Activated CD8-positive, alpha-beta memory T cell treated with anti-CD3 and anti-CD28 coated beads for 36 hours (primary cell): ENCODE data around the gene GREB1. TPM values are rescaled to one million over a fixed set of nuclear protein-coding genes. Genes with fewer than 3 reads are reported as not detected.

Experiments
- CTCF ChIA-PET: fragments of 350-600 bp; sonication (Branson Sonifier 250); formaldehyde crosslinking; loops from one replicate; lab custom pipeline; 2021; ENCODE audit warnings: antibody characterized with exemption; lab: Charles Lee
- POLR2A ChIA-PET: fragments of 350-600 bp; sonication (Branson Sonifier 250); formaldehyde crosslinking; loops from one replicate; lab custom pipeline; 2021; ENCODE audit warnings: antibody characterized with exemption; lab: Charles Lee
- total RNA-seq, 2 experiments: library from RNA; stranded (reverse); gene quantifications; one replicate each; pipeline ENCODE4 v1.2.3, GENCODE V29; 2021

Gene GREB1
- total RNA-seq, 2 experiments from 2014 or later, result 0.30 to 0.86 TPM

DNA sequence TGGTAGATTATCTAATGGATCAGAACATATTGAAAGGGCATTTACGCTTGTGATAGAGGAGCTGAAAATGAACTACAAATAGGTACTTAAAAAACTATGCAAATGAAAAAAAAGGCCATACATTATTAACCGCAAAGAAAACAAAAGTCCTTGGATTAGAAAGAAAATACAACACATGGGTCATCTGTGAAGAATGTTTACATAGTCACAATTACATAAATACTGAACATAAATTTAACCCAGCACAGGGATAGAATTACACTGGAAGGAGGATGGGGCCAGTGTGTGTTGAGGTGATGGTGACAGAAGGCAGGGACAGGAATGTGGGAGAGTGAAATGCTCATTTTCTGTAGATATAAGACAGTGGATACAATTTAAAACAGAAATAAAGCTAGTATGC lies 129.6 kb downstream of the GREB1 start:
- CTCF ChIA-PET, result no interaction called here
- POLR2A ChIA-PET, result no interaction called here

GRCh38 chr2:11665028-11665427 lies 131.2 kb downstream of the GREB1 start:
- CTCF ChIA-PET, result interaction anchor here (1.0 kb wide), 1 partner anchor 120 kb away, joined by 3 read pairs; no protein-coding TSS in a partner anchor

DNA sequence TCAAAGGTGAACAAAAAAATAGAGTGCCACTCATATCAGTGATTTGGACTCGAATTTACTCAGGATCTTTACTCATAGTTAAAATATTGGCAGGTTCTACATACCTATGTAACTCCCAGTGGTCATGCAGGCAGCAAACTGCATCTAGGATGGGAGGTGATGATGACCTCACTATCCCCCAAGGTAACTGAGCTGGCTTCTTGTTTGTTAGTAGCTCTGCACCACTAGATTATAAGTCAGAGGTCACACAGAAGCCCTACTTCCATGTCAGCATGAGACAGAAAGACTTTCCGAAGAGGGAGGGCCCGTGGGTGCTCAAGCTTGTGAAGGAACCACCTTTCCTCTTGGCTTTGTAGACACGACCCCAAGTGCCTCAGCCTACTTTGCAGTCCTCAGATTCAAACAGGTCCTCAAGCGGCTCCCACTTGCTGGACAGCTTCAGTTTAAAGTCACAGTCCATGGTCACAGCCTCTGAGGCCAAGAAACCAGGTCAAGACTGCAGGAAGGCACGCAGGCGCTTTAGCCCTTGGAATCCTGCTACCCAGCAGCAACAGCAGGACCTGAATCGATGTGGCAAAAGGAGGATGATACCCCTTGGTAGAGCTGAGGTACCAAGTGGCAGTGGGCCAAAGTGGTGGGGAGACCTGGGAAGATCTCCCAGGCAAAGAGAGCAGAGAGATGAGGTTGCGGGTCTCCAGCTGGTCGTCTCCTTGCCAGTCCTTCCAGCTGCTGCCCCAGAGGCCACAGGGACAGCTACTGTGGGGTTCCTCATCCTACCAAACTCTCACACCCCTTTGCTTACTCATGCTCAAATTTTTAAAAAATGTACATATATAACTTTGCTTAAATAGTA lies 131.9 kb downstream of the GREB1 start:
- ChIA-PET POLR2A (no interaction called here), CTCF (interaction anchor here (1.0 to 1.3 kb wide), 2 partner anchors 15 to 119 kb away, joined by 3 read pairs; no protein-coding TSS in a partner anchor)

More at GRCh38 chr2:11665028-11665427, 131.2 kb downstream of the GREB1 start:
- POLR2A ChIA-PET, result no interaction called here

DNA sequence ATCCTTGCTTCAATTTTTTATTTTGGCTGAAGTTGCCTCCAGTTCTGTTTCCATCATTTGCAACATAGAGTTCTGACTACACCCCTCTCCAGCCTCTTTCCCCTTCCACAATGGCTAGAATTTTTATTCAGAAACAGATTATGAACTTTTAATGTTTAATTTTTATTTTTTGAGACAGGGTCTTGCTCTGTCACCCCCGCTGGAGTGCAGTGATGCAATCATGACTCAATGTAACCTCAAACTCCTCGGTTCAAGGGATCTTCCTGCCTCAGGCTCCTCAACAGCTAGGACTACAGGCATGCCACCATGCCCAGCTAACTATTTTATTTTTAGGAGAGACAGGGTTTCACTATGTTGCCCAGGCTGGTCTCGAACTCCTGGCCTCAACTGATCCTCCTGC lies 133.3 kb downstream of the GREB1 start:
- CTCF ChIA-PET, result interaction anchor here (1.3 kb wide), 1 partner anchor 13 kb away, joined by 3 read pairs; no protein-coding TSS in a partner anchor
- POLR2A ChIA-PET, result no interaction called here

DNA sequence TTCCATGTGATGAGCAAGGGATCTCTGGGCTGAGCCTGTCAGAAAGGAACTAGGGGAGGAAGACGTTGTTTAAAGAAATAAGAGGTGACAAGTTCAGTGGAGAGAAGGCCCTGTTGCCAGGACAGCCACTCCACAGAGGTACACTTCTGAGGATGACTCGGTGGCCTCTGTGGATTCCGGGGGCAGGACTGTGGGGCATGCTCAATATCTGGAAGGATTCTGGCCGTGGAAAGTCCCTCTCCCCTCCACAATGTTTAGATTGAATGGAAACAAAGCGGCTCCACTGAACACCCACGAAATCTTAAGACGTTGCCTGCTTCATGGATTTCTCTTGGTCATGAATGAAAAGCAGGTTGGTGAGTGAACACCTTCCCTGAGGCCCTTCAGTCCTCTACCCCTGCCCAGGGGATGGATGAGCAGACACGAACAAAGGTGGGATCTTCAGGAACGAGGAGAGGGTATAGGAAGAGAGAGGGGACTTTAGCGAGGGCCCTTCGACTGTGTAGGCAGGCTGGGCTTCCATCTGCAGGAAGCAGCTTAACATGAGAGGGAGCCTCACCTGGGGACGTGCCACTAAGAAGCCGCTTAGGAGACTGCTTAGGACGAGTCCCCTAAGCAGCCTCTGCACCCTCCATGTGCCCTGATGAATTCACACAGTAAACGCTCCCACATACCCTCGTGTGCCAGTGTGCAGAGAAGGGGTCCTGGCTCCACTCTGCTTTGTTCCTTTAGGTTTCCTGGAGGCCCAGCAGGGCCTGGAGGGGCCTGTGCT lies 134.2 kb downstream of the GREB1 start:
- POLR2A ChIA-PET, result no interaction called here
- CTCF ChIA-PET, result no interaction called here

- ChIA-PET CTCF (no interaction called here), POLR2A (no interaction called here)
Observed at GRCh38 chr2:11669454-11670291, 135.8 kb downstream of the GREB1 start, which contains the start of gene NTSR2. Gene NTSR2 (minus strand): TSS chr2:11670195. CDS start chr2:11670129, 66 bp downstream.

- ChIA-PET CTCF (interaction anchor here (0.9 kb wide), 1 partner anchor 107 kb away, joined by 3 read pairs; no protein-coding TSS in a partner anchor), POLR2A (no interaction called here)
Observed at GRCh38 chr2:11672407-11672806, 138.6 kb downstream of the GREB1 start.

- POLR2A ChIA-PET, result no interaction called here
- CTCF ChIA-PET, result no interaction called here
Observed at GRCh38 chr2:11674983-11675382, 141.1 kb downstream of the GREB1 start.

- CTCF ChIA-PET, result no interaction called here
- POLR2A ChIA-PET, result no interaction called here
Observed at GRCh38 chr2:11675423-11676112, 141.7 kb downstream of the GREB1 start.

- CTCF ChIA-PET, result no interaction called here
- POLR2A ChIA-PET, result no interaction called here
Observed at GRCh38 chr2:11676640-11677039, 142.8 kb downstream of the GREB1 start.

DNA sequence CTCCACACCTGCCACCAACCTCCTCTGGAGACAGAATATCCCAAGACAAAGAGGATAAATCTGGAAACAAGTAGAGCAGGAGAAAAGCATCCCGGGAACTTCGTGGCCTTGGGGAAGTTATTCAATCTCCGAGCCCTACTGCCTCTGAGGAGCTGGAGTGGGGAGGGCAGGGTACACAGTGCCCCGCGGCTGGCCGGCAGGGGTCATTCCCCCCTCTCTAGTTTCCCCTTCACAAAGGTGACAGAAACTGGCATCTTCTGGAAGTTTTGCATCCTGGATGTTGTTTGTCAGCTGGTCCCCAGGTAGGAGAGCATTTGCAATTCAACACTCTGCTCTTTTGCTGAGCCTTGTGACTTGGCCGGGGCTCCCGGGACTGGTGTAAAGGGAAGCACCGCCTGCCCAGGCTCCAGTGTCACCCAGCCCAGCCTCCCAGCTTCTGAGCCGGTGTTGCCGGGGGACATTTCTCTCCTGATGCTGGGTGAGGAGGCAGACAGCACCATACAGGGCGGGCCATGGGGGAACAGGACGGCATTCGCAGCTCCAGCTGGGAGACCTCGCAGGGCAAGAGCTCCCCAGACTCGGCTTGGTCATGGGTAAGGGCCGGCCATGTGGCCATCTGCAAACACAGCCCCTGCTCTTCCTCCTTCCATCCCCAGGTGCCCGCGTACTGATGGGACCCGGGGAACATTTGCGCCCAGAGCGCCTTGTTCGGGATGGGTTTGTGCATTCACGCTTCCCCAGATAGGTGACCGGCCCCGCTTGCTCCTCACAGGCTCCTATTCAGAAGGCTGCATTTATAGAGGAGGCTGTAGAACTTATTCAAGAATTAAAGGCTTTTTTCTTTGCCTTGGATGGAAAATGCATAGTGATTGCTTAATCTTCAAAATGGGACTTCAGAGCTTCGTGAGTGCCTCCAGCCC lies 143.6 kb downstream of the GREB1 start:
- ChIA-PET CTCF (no interaction called here), POLR2A (no interaction called here)

GRCh38 chr2:11678306-11678960 lies 144.6 kb downstream of the GREB1 start:
- POLR2A ChIA-PET, result no interaction called here
- CTCF ChIA-PET, result no interaction called here

DNA sequence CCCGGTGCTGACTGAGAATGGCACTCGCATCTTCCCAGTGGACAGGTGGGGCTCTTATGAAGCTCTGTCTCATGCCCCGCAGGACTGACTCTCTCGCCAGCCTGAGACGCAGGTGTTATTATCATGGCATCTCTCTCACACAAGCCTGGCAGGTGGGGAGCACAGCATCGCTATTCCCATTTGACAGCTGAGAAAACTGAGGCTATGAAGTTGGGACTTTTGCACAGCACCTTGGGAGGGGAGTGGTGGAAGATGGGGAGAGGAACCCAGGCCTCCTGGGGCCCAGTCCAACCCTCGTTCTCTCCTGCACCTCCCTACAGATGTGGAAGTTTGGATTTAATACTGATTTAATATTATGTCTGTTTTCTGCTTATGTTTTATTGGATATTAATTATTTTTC lies 145.2 kb downstream of the GREB1 start:
- ChIA-PET CTCF (no interaction called here), POLR2A (no interaction called here)

- POLR2A ChIA-PET, result no interaction called here
- CTCF ChIA-PET, result interaction anchor here (1.3 kb wide), 1 partner anchor 13 kb away, joined by 4 read pairs; no protein-coding TSS in a partner anchor
Observed at GRCh38 chr2:11679486-11680181, 145.8 kb downstream of the GREB1 start.

DNA sequence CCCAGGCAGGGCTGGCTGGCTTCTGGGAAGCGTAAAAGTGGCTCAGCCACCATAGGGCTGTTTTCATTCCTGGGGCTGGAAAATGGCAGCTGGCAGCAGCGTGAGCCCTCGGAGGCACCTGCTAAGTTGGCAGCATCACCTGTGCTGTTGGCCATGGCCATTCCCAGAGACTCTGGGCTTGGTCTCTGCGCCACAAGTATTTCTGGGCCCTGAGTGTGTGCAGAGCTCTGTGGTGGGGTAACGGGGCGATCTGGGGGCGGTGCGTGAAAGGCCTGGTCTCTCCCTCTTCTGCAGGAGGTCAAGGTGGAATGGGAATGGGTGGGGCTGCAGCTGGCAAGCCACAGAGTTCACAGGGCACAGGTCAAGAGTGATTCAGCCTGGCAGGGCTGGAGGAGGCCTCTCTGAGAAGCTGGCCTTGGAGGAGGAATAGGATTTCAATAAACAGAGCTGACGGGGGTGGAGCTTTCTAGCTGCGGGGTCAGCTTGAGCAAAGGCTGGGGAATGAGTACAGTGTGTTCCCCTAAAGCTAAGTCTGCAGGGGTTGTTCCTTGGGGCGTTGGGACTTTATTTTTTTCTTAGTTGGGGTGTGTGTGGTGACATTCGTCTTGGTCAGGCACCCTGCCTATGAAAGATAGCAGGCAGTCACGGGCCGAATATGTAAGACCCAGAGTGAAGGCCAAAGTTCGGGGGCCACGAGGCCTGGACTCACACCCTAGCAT lies 146.5 kb downstream of the GREB1 start:
- ChIA-PET CTCF (interaction anchor here (0.7 to 1.7 kb wide), 5 partner anchors 13 to 99 kb away, joined by 3 to 9 read pairs (median 4); no protein-coding TSS in a partner anchor), POLR2A (no interaction called here)
